ENCODE results near the gene PTPRJ.

DNA sequence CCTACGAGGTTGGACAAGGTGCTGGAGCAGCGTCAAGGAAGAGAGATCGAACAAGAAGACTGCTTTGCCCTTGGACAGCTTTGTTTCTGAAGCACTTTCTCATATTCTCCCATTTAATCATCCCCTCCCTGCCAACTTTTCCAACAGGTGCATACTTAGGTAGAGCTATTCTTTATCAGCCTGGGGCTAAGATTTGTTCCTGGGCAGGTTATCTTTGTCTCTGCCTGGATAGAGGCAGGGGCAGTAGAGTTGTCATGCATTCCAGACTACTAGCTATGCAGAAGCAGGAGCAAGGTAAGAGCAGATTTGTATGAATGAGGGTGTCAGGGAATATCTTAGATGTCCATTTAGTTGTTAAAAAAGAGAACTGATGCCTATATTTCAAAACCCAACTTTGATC lies 82.3 kb downstream of the PTPRJ start:
- TF ChIP-seq, protein P1, sequence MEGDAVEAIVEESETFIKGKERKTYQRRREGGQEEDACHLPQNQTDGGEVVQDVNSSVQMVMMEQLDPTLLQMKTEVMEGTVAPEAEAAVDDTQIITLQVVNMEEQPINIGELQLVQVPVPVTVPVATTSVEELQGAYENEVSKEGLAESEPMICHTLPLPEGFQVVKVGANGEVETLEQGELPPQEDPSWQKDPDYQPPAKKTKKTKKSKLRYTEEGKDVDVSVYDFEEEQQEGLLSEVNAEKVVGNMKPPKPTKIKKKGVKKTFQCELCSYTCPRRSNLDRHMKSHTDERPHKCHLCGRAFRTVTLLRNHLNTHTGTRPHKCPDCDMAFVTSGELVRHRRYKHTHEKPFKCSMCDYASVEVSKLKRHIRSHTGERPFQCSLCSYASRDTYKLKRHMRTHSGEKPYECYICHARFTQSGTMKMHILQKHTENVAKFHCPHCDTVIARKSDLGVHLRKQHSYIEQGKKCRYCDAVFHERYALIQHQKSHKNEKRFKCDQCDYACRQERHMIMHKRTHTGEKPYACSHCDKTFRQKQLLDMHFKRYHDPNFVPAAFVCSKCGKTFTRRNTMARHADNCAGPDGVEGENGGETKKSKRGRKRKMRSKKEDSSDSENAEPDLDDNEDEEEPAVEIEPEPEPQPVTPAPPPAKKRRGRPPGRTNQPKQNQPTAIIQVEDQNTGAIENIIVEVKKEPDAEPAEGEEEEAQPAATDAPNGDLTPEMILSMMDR (IDR thresholded peaks at IDR 0.05; ENCODE audit: low read depth, low read length): no peak
- TF ChIP-seq POLR2A (IDR thresholded peaks at IDR 0.05; ENCODE audit: extremely low read depth, insufficient read length): no peak
- TF ChIP-seq, protein P2, sequence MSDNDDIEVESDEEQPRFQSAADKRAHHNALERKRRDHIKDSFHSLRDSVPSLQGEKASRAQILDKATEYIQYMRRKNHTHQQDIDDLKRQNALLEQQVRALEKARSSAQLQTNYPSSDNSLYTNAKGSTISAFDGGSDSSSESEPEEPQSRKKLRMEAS (IDR thresholded peaks at IDR 0.05; ENCODE audit: low read depth, low read length): no peak
